Measurements from ENCODE around the gene ASB7. TPM values are rescaled to one million over a fixed set of nuclear protein-coding genes. Genes with fewer than 3 reads are reported as not detected.

ASB7 gene
- total and polyA plus RNA-seq, 5 experiments from 2014 or later, result 12.2 to 20.9 (median 13.9) TPM

GRCh38 chr15:100658895-100659294, 56.5 kb downstream of the ASB7 start:
- ATAC-seq, result no peak

GRCh38 chr15:100661156-100661555, 58.8 kb downstream of the ASB7 start:
- H3K9me3 Mint-ChIP-seq, result no peaks in the 10 kb centered on the region
- no peak overlapping the region for H3K27ac Mint-ChIP-seq
- peaks cover 0 to 2% (median 0%) of the 10 kb centered on the region in 3 donors for H3K36me3 Mint-ChIP-seq
- DNase-seq, result no peak
- H3K4me1 Mint-ChIP-seq, result no peaks in the 10 kb centered on the region
- no peak for ATAC-seq
- peaks cover 0 to 10% (median 5%) of the 10 kb centered on the region in 5 donors for H3K27me3 Mint-ChIP-seq
- no peak overlapping the region for H3K4me3 Mint-ChIP-seq
- POLR2A ChIA-PET, result no interaction called here

More at GRCh38 chr15:100658895-100659294, 56.5 kb downstream of the ASB7 start:
- Mint-ChIP-seq H3K36me3 (no peaks in the 10 kb centered on the region), H3K4me1 (no peaks in the 10 kb centered on the region), H3K27me3 (peaks cover 0 to 2% (median 0%) of the 10 kb centered on the region in 5 donors), H3K27ac (no peak overlapping the region), H3K4me3 (no peak overlapping the region), H3K9me3 (no peaks in the 10 kb centered on the region)
- DNase-seq, result no peak
- POLR2A ChIA-PET, result no interaction called here

DNA sequence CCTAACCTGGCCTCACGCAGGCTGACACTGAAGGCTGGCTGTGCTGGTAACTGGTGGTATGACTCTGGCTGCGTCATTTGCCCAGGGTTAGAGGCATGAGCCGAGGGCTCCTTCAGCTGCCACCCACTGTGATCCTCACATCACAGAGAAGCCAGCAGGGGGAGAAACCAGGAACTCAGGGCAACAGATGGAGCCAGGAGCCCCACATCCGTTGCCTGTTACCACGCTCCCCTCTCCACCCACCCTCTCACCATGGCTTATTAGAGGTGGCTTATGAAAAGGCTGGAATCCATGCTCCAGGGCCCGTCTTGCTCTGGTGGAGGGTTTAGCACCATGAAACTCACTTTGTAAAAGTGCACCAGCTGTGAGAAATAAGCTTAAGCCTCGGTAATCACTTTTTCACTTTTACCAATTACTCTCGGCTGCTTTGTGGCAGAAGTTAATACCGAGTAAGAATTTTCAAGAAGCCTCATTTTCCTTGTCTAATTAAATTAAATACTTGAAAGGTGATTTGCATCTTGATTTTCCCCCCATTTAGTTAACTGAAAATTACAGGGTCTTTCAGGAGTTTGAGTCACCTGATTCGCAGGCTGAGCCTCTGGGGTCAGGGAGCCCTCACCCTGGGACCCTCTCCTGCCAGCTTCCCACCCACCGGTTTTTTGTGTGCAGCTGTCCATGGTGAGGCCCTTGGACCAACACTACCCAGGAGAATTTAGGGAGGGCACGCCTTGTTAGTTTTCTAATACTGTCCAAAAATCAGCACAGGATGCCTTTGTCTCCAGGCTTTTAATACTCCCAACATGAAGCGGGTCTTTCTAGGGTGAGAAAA, 60.9 kb downstream of the ASB7 start:
- Mint-ChIP-seq H3K9me3 (no peaks in the 10 kb centered on the region), H3K27me3 (peaks cover 0 to 20% (median 5%) of the 10 kb centered on the region in 5 donors), H3K27ac (no peak overlapping the region), H3K4me1 (peaks cover 0 to 1% (median 0%) of the 10 kb centered on the region in 4 donors), H3K4me3 (no peak overlapping the region), H3K36me3 (peaks cover 0 to 2% (median 0%) of the 10 kb centered on the region in 3 donors)
- POLR2A ChIA-PET, result no interaction called here
- ATAC-seq, result no peak
- no peak for DNase-seq

DNA sequence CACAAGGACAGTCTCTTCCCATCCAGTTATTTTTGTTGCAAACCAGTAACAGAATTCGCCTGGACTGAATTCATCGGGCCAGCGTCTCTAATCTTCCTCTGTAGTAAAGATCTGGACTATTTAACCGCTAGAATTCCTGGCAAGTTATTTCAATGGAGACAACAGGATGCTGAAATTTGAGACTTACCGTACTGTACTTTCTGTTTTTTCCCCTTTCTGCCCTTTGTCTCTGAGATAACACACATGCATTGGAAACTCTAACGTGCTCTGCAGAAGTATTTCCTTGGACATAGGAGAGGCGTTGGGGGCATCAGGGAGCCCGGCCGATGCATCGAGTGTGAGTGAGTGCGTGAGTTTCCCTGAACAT, 61.5 kb downstream of the ASB7 start:
- no peak for ATAC-seq
- H3K36me3 Mint-ChIP-seq, result peaks cover 0 to 2% (median 0%) of the 10 kb centered on the region in 3 donors
- no peak for DNase-seq
- peaks cover 0 to 20% (median 5%) of the 10 kb centered on the region in 5 donors for H3K27me3 Mint-ChIP-seq
- no peak overlapping the region for H3K4me3 Mint-ChIP-seq
- peaks cover 0 to 1% (median 0%) of the 10 kb centered on the region in 4 donors for H3K4me1 Mint-ChIP-seq
- H3K9me3 Mint-ChIP-seq, result no peaks in the 10 kb centered on the region
- POLR2A ChIA-PET, result no interaction called here
- no peak overlapping the region for H3K27ac Mint-ChIP-seq

- Mint-ChIP-seq H3K4me3 (no peak overlapping the region), H3K27me3 (peaks cover 0 to 25% (median 7%) of the 10 kb centered on the region in 5 donors), H3K27ac (no peak overlapping the region), H3K4me1 (peaks cover 0 to 1% (median 0%) of the 10 kb centered on the region in 4 donors), H3K9me3 (no peaks in the 10 kb centered on the region), H3K36me3 (peaks cover 0 to 2% (median 0%) of the 10 kb centered on the region in 3 donors)
- POLR2A ChIA-PET, result no interaction called here
- no peak for DNase-seq
- no peak for ATAC-seq
These were observed 63.2 kb downstream of the ASB7 start for GRCh38 chr15:100665570-100665969.

DNA sequence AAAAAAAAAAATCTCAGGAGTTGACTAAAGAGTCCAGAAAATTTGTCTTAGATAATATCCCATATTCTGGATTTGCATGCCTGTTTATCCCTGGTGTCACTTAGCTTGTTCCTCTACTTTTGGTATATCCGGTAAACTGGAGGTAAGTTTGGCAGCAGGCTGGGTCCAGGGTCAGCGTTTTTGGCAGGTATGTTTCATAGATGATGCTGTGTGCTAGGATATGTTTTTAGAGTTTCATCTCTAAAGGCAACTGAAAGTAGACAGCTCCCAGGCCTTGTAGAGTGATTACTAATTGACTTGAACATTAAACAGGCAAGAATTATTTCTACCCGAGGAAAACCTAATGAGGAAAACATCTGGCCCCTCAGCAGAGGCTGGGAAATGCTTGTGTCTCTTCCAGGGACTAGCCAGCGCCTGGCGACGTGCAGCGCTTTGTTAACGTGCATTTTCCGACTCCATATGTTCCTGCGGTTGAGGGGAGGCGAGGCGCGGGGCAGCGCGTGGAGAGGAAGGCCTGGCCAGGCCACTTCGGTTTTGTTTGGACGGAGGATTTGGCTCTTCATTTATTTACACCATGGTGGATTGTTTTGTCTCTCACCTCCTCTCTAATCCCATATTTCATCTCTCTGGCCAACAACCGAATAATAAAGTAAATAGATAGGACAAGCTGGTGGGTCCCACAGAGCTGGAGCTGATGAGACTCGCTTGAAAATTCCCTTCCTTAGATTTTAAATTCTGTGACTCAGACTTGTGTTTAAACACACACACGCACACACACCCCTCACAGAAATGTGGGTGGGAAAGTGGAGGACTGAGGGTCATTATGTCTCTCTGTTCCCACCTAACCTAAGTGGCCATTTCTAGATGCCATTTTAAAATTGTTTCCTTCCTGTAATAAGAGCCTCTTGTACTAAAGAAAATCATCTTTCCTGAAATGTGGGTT, 65.3 kb downstream of the ASB7 start:
- peaks cover 0 to 2% (median 0%) of the 10 kb centered on the region in 3 donors for H3K36me3 Mint-ChIP-seq
- no peaks in the 10 kb centered on the region for H3K9me3 Mint-ChIP-seq

DNA sequence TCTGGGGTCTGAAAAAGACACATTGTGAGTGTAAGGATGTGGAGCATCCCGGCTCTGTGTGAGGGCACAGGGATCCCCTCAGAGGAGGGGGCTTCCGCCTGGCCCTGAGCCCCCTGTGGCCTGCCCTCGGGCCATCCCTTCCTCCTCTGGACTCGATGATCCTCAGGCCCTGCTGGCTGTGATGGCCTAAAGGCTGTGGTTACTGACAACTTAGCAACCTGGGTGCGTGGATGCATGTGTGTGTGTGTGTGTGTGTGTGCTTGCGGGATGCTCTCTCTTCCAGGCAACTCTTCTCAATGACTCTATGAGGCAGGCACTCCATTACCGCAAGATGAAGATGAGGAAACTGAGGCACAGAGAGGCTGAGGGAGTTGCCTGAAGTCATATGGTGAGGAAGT, 66.0 kb downstream of the ASB7 start:
- Mint-ChIP-seq H3K27me3 (peaks cover 2 to 38% (median 5%) of the 10 kb centered on the region in 5 donors), H3K9me3 (no peaks in the 10 kb centered on the region), H3K4me1 (peaks cover 0 to 1% (median 0%) of the 10 kb centered on the region in 4 donors), H3K36me3 (peaks cover 0 to 2% (median 0%) of the 10 kb centered on the region in 3 donors), H3K27ac (no peak overlapping the region), H3K4me3 (no peak overlapping the region)
- POLR2A ChIA-PET, result no interaction called here
- DNase-seq (no peak), ATAC-seq (no peak)

More for the DNA sequence above, 65.3 kb downstream of the ASB7 start:
- Mint-ChIP-seq H3K4me3 (no peak overlapping the region), H3K27ac (no peak overlapping the region), H3K27me3 (peaks cover 2 to 38% (median 5%) of the 10 kb centered on the region in 5 donors), H3K4me1 (peaks cover 0 to 1% (median 0%) of the 10 kb centered on the region in 4 donors)
- POLR2A ChIA-PET, result no interaction called here
- ATAC-seq (no peak), DNase-seq (no peak)

- no peak overlapping the region for H3K27ac Mint-ChIP-seq
These were observed 66.9 kb downstream of the ASB7 start for GRCh38 chr15:100669260-100669659.

GRCh38 chr15:100670505-100671021, 68.2 kb downstream of the ASB7 start:
- Mint-ChIP-seq H3K4me1 (peaks cover 0 to 1% (median 0%) of the 10 kb centered on the region in 4 donors), H3K27me3 (peaks cover 2 to 28% (median 2%) of the 10 kb centered on the region in 5 donors), H3K27ac (no peak overlapping the region), H3K4me3 (no peak overlapping the region), H3K9me3 (peaks cover 0 to 9% (median 2%) of the 10 kb centered on the region in 9 donors), H3K36me3 (peaks cover 0 to under 1% (median 0%) of the 10 kb centered on the region in 3 donors)
- no peak for ATAC-seq
- POLR2A ChIA-PET, result no interaction called here
- no peak for DNase-seq

More at GRCh38 chr15:100669260-100669659, 66.9 kb downstream of the ASB7 start:
- Mint-ChIP-seq H3K36me3 (peaks cover 0 to 2% (median 0%) of the 10 kb centered on the region in 3 donors), H3K27me3 (peaks cover 2 to 35% (median 5%) of the 10 kb centered on the region in 5 donors), H3K4me3 (no peak overlapping the region), H3K4me1 (peaks cover 0 to 1% (median 0%) of the 10 kb centered on the region in 4 donors), H3K9me3 (peaks cover 0 to 2% (median 0%) of the 10 kb centered on the region in 9 donors)
- no peak for DNase-seq
- no peak for ATAC-seq
- POLR2A ChIA-PET, result no interaction called here

DNA sequence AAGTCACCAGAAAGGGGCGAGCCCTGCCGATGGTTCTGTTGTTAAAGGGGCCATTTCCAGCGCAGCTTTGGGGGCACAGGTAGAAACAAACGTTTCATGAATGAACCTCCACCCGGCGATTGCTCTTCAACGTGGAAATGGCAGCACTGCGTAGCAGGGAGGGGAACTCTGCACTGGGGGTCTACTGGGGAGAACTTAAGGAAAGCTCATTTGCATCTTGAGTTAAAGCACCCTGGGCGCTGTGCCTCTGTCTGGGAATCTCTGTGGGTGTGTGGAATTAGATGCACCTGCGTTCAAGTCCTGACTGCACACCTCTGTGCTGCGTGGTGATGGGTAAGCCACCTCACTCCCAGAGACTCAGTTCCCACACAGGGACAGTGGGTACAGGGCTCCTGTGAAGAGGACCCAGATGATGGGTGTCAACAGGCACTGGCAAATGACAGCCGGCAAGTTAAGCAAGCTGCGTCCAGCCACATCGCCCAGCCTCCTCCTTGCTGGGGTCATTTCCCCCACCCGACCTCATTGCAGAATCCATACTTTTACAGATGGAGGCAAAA, 68.8 kb downstream of the ASB7 start:
- peaks cover 0 to 2% (median 0%) of the 10 kb centered on the region in 3 donors for H3K36me3 Mint-ChIP-seq
- peak overlapping the region in 1 of 10 donors; percentile 13 for H3K27ac Mint-ChIP-seq
- peaks cover 0 to 1% (median 0%) of the 10 kb centered on the region in 4 donors for H3K4me1 Mint-ChIP-seq
- H3K27me3 Mint-ChIP-seq, result peaks cover 2 to 34% (median 2%) of the 10 kb centered on the region in 5 donors
- DNase-seq (no peak), ATAC-seq (no peak)
- POLR2A ChIA-PET, result no interaction called here
- H3K9me3 Mint-ChIP-seq, result peaks cover 0 to 15% (median 2%) of the 10 kb centered on the region in 9 donors
- no peak overlapping the region for H3K4me3 Mint-ChIP-seq

DNA sequence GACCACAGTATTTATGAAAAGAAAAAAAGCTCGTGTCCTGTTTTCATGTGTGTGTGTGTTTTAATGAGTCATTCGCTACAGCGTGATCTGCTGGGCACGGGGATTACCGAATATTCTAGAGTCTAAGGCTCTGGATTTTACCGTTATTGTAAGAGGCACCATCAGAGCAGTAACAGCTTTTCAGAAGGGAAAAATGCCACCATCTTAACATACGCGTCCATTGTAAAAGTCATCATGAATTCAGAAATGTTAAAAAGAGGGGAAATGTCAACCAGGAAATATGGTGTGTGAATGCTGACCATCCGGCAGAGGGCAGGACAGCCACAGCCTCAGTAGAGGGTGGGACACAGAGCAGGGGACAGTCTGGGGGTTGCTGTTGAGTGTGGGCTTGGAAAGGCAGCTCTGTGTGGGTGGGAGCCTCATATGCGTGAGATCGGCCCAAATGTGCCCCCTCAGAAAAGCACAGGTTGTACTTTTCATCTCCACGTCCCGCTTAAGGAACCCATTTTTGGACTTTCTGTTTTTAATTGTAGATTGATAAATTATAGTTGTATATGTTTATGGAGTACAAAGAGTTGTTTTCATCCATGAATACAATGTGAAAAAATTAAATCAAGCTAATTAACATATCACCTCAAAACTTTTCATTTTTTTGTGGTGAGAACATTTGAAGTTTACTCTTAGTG, 69.6 kb downstream of the ASB7 start:
- DNase-seq (no peak), ATAC-seq (no peak)
- H3K27me3 Mint-ChIP-seq, result peaks cover 2 to 34% (median 8%) of the 10 kb centered on the region in 5 donors
- H3K4me3 Mint-ChIP-seq, result no peak overlapping the region
- peaks cover 0 to 2% (median 0%) of the 10 kb centered on the region in 3 donors for H3K36me3 Mint-ChIP-seq
- POLR2A ChIA-PET, result no interaction called here
- H3K9me3 Mint-ChIP-seq, result peaks cover 0 to 16% (median 2%) of the 10 kb centered on the region in 9 donors
- H3K4me1 Mint-ChIP-seq, result peaks cover 0 to 1% (median 0%) of the 10 kb centered on the region in 4 donors
- H3K27ac Mint-ChIP-seq, result no peak overlapping the region

GRCh38 chr15:100672959-100673358, 70.6 kb downstream of the ASB7 start:
- Mint-ChIP-seq H3K27me3 (peaks cover 2 to 26% (median 9%) of the 10 kb centered on the region in 5 donors), H3K9me3 (peaks cover 0 to 24% (median 4%) of the 10 kb centered on the region in 9 donors), H3K4me3 (no peak overlapping the region), H3K36me3 (peaks cover 0 to 2% (median 0%) of the 10 kb centered on the region in 3 donors), H3K4me1 (peaks cover 0 to 3% (median 0%) of the 10 kb centered on the region in 4 donors), H3K27ac (no peak overlapping the region)
- ATAC-seq (no peak), DNase-seq (no peak)
- POLR2A ChIA-PET, result no interaction called here
